ENCODE results near the gene ECHS1. TPM values are rescaled to one million over a fixed set of nuclear protein-coding genes. Genes with fewer than 3 reads are reported as not detected.
"Not testable (repeated sequence)": the region's sequence is repeated elsewhere in the genome, so short reads cannot be mapped to it uniquely, and the experiment has no call there.

ECHS1 gene
- total RNA-seq, 1 donor from 2014 or later, result 224 TPM

- DNase-seq (ENCODE audit: missing footprints) (peak; percentile 28), ATAC-seq (no peak)
- intact Hi-C loops (cut with DNase I), result no loop called here
Observed at GRCh38 chr10:133401500-133401899, 28.3 kb upstream of the ECHS1 start.

GRCh38 chr10:133400624-133401424, 27.7 kb upstream of the ECHS1 start:
- intact Hi-C loops (cut with DNase I), result no loop called here
- peak; percentile 14 for DNase-seq (ENCODE audit: missing footprints)
- ATAC-seq, result no peak

GRCh38 chr10:133399123-133399601, 26.0 kb upstream of the ECHS1 start:
- DNase-seq (ENCODE audit: missing footprints), result no peak
- intact Hi-C loops (cut with DNase I), result no loop called here
- no peak for ATAC-seq

- no peak for ATAC-seq
- no peak for DNase-seq (ENCODE audit: missing footprints)
- intact Hi-C loops (cut with DNase I), result no loop called here
Observed at GRCh38 chr10:133397938-133398337, 24.8 kb upstream of the ECHS1 start.

GRCh38 chr10:133396035-133396624, 23.0 kb upstream of the ECHS1 start:
- ATAC-seq (no peak), DNase-seq (ENCODE audit: missing footprints) (no peak)
- intact Hi-C loops (cut with DNase I), result no loop called here

- DNase-seq (ENCODE audit: missing footprints) (no peak), ATAC-seq (no peak)
- intact Hi-C loops (cut with DNase I), result no loop called here
Observed at GRCh38 chr10:133394801-133395221, 21.7 kb upstream of the ECHS1 start.

GRCh38 chr10:133394064-133394663, 21.0 kb upstream of the ECHS1 start, which contains the start of gene MTG1:
Gene MTG1, plus strand, starts transcription at chr10:133394157. Its CDS starts 64 bp downstream, at chr10:133394221.
- DNase-seq (ENCODE audit: missing footprints) (peak; percentile 96), ATAC-seq (peak; percentile 98)
- intact Hi-C loops (cut with DNase I), result no loop called here

GRCh38 chr10:133393401-133394063, 20.4 kb upstream of the ECHS1 start:
- intact Hi-C loops (cut with DNase I), result no loop called here
- DNase-seq (ENCODE audit: missing footprints) (no peak), ATAC-seq (no peak)

- ATAC-seq, result no peak
- intact Hi-C loops (cut with DNase I), result no loop called here
Observed at GRCh38 chr10:133391761-133392518, 18.8 kb upstream of the ECHS1 start.

GRCh38 chr10:133391249-133391635, 18.1 kb upstream of the ECHS1 start:
- intact Hi-C loops (cut with DNase I), result no loop called here
- DNase-seq (ENCODE audit: missing footprints) (no peak), ATAC-seq (no peak)

More at GRCh38 chr10:133391761-133392518, 18.8 kb upstream of the ECHS1 start:
- DNase-seq (ENCODE audit: missing footprints), result no peak

GRCh38 chr10:133390597-133391248, 17.6 kb upstream of the ECHS1 start:
- ATAC-seq (no peak), DNase-seq (ENCODE audit: missing footprints) (no peak)
- intact Hi-C loops (cut with DNase I), result no loop called here

GRCh38 chr10:133388973-133389818, 16.0 kb upstream of the ECHS1 start:
- ATAC-seq (no peak), DNase-seq (ENCODE audit: missing footprints) (no peak)

GRCh38 chr10:133388236-133388972, 15.2 kb upstream of the ECHS1 start:
- ATAC-seq, result no peak

More at GRCh38 chr10:133388973-133389818, 16.0 kb upstream of the ECHS1 start:
- intact Hi-C loops (cut with DNase I), result no loop called here

GRCh38 chr10:133386951-133387350, 13.8 kb upstream of the ECHS1 start:
- DNase-seq (ENCODE audit: missing footprints); ATAC-seq; intact Hi-C loops (cut with DNase I): not testable (repeated sequence)

More at GRCh38 chr10:133388236-133388972, 15.2 kb upstream of the ECHS1 start:
- intact Hi-C loops (cut with DNase I), result no loop called here
- no peak for DNase-seq (ENCODE audit: missing footprints)

- intact Hi-C loops (cut with DNase I), result no loop called here
- ATAC-seq (no peak), DNase-seq (ENCODE audit: missing footprints) (no peak)
Observed at GRCh38 chr10:133385214-133385613, 12.1 kb upstream of the ECHS1 start.

- ATAC-seq (no peak), DNase-seq (ENCODE audit: missing footprints) (no peak)
- intact Hi-C loops (cut with DNase I), result no loop called here
Observed at GRCh38 chr10:133384071-133384470, 10.9 kb upstream of the ECHS1 start.

Measured in Right ventricle myocardium inferior (tissue), 1 donor.